CD4-positive, alpha-beta T cell treated with Interleukin-4 for 4 hours (primary cell): Measurements from ENCODE around the gene PRRG3.
"Not testable (repeated sequence)": the region's sequence is repeated elsewhere in the genome, so short reads cannot be mapped to it uniquely, and the experiment has no call there.

Experiments
- DNase-seq: peaks from one replicate; pipeline ENCODE4 v3.0.0-alpha.2; 2020

The PRRG3 gene

DNA sequence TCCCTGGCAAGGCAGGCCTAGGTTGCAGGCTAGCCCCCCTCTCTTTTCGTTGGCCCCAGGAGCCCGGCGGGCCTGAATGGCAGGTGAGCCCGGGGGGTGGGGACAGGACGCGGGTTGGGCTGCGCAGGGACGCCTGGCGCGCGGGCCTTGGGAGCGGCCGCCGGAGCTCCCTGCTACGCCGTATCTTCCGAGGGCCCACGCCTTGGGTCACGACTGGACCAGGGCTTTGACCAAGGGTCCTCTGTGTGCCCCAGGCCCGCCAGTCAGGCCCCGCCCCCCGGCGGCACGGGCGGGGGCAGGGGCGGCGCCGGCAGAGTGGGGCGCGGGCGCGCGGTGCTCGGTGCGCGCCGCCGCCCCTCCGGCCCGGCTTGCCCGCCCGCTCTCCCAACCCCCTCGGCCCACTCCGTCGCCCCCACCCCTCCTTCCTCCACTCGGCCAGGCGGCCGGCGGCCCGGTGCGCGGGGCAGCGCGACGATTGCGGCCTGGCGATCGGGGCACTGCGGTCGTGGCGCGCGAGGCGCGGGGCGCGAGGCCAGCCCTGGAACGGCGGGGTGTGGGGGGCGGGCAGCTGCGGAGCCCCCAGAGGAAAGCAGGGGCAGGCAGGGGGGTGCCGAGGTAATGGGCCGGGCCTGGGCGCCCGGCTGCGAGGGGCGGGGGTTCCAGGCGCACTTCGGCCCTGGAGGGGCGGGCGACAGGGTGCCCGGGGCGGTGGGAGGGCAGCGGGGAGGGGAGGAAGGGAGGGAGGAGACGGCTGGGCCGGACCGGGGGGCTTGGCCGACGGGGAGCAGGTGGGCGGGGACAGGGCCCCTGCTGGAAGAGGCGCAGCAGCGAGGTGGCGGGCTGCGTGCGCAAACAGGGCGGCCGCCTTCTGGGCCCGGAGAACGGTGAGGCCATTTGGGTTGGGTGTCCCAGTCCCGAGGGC is at the start of gene PRRG3:
Gene PRRG3 (plus strand): TSS at position 798 of the 922 bp plus-strand sequence. CDS start 3,357 bp downstream, outside the sequence.
- DNase-seq, result no peak

DNA sequence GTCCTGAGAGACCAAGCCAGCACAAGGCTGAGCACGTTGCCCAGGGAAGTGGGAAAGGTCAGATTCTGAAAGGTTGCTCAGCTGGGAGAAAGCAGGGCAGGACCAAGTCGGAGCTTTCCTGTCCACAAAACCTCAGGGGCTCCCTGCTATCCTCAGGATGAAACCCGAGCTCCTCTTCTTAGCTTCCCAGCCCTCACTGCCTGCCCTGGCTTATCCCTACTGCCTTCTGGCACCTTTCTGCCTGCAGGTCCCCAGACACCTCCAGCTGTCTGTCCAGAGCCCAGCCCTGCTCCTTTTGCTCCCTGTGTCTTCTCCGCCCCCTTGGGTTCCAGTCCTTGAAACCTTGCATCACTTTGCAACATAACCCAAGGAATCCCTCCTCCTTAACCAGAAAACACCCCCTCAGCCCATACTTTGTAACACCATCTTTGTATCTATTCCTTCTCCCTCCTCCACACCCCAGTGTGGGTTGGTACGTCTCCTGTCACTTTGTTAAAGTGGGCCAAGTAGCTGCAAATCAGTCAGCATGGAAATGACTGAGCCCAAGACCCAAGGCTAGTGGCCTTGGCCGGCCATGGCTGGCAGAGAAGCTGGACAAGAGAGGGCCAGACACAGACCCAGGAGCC is 20.0 kb upstream of the PRRG3 start:
- no peak for DNase-seq

DNA sequence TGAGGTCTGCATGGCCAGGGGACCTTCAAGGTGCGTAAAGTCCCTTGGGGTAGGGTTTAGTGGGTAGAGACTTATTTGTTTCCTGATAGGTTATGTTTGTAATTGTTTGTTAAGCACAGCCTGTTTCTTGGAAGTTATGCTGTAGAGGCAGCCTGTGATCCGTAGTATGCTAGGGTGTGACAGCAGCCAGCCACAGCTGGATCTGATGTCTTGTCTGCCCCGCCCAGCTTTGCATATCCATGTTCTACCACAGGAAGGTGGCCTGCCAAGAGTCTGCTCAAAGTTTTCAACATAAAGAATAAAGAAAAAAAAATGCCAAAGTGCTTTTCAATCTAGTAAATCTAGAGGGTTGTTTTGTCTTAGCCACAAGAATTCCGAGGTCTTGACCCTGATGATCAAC is 19.1 kb upstream of the PRRG3 start:
- DNase-seq, result no peak

GRCh38 chrX:151679798-151680402 is 15.4 kb upstream of the PRRG3 start:
- DNase-seq, result no peak

DNA sequence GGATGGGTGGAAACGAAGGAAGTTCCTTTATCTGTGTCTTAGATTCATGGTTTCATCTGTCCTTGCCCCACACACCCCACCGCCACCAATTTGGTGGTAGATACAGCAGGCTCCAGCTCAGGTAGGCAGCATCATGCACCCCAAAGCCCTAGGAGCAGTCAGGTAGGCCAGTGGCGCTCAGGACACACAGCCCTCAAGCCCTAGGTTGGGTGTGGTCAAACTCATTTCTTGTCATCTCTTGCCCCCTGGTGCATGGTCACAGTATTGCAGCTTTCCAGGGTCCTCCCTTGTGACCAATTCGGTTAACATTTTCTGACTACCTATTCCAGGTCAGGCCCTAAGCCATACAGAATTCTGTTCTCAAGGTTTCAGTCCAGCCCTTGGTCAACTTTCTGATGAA is 14.5 kb upstream of the PRRG3 start:
- peak; percentile 36 for DNase-seq

- DNase-seq, result no peak
These were observed 7.6 kb upstream of the PRRG3 start for GRCh38 chrX:151687635-151688034.

- DNase-seq, result no peak
These were observed 6.6 kb upstream of the PRRG3 start for GRCh38 chrX:151688695-151689094.

DNA sequence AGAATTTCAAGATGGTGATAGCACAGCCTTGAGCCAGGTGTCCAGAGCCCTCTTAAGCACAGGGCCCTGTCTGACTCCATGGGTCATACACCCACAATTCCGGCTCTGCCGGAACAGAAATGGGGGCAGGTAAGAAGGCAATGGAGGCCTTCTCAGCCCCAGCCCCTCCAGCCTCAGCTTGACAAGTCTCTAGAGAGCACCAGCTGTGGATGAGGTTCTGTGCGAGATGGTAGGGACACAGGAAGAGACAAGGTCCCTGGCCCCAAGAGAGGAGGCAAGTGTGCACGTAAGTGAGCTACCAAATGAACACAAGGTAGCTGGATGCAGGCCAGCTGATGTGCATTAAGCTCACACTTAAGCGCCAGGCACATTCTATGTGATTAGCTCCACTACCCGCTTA is 2.4 kb upstream of the PRRG3 start:
- DNase-seq, result no peak

DNA sequence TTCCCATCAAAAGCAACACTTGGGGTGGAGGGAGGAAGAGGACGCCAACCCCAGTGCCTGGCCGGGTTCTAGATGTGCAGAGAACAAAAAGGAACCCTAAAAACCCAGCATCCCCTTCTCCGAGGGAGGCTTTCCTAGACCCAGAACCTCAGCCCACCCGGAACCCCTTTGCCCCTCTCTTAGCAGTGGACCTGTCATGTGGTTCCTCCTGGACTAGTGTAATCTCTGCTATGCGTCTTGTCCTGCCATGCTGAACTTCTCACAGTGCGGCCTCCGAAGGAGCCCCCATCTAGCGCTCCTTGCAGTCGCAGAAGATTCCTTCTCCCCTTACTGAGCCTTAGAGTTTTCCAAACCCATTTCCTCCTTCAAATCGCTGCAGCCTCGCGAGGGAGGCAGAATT is 1.1 kb upstream of the PRRG3 start:
- DNase-seq, result no peak

- no peak for DNase-seq
These were observed 504 bp downstream of the PRRG3 start for GRCh38 chrX:151695583-151696340.

DNA sequence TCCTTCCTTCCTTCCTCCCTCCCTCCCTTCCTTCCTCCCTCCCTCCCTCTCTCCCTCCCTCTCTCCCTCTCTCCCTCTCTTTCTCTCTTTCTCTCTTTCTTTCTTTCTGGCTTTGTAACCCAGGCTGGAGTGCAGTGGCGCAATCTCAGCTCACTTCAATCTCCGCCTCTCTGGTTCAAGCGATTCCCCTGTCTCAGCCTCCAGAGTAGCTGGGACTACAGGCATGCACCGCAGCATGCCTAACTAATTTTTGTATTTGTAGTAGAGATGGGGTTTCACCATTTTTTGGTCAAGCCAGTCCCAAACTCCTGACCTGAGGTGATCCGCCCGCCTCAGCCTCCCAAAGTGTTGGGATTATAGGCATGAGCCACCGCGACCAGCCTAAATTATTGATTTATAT is 1.8 kb downstream of the PRRG3 start:
- not testable (repeated sequence) for DNase-seq

DNA sequence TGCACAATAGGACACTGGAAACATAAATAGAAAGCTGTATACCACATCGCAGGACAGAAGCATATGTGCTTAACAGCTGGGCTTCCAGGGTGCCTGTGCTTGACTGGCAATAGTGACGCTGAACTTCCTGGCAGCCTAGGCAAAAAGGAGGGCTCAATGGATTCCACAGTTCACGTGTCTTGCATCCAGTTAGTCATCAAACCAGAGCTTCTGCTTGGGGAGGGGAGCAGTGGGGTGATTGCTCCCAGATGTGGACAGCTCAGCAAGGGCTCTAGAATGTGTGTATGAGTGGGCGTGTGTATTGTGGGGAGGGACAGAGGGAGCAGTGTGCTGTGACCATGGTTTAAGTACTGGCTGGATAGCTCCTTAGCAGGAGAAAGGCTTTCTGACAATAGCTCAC is 2.3 kb downstream of the PRRG3 start:
- no peak for DNase-seq

- no peak for DNase-seq
These were observed 3.2 kb downstream of the PRRG3 start for GRCh38 chrX:151698485-151698884.

- DNase-seq, result no peak
These were observed 4.5 kb downstream of the PRRG3 start for GRCh38 chrX:151699746-151700145.

GRCh38 chrX:151700581-151700980 is 5.3 kb downstream of the PRRG3 start:
- no peak for DNase-seq

DNA sequence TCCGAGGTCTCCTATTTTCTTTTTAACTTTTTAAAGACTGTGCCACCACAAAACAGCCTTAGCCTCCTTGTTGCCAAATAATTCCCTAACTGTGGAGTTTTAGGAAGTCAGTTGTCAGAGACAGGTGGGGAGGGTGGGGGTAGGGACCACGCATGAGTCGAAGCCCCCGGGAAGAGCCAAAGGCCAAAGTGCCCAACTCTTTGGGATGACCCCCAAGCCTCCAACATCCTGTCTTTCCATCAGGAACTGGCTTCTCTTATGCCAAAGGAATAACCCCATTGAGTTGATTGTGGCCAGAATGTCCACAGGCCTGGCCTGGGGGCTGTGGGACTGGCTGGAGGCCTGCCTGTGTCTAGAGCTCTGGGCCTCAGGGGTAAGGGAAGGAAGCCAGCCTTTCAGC is 5.8 kb downstream of the PRRG3 start:
- DNase-seq, result no peak

GRCh38 chrX:151701531-151701930 is 6.3 kb downstream of the PRRG3 start:
- DNase-seq, result no peak

DNA sequence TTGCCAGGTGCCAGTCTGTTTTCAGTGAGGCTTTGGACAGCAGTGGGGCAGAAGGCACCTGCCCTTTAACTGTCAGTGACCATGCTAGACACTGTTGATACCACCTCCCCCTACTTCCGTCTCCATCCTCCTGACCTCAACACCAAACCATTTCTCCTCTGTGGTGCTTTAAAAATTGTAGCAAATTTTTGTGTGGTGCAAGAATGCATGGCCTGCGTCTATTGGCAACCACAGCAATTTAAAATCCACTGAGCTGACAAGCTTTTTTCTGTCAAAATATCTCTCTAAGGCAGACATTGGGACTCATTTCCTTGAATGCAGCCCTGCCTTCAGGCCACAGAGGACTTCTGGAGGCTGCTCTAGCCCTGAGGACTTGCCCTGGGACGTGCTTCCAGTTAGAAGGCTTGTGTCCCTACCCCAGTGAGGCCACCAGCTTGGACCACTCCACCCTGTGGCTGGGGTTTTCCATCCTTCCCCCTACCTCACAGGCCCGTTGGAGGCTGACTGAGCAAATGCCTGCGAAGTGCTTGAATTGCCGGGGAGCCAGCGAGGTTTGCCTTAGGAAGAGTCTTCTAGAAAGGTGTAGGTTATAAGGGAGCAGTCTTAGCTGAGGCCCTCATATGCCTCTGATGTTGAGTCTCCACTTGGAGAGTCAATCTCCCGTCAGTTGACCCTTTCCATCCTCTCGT is 6.9 kb downstream of the PRRG3 start:
- no peak for DNase-seq

- DNase-seq, result no peak
These were observed 7.6 kb downstream of the PRRG3 start for GRCh38 chrX:151702741-151703340.

DNA sequence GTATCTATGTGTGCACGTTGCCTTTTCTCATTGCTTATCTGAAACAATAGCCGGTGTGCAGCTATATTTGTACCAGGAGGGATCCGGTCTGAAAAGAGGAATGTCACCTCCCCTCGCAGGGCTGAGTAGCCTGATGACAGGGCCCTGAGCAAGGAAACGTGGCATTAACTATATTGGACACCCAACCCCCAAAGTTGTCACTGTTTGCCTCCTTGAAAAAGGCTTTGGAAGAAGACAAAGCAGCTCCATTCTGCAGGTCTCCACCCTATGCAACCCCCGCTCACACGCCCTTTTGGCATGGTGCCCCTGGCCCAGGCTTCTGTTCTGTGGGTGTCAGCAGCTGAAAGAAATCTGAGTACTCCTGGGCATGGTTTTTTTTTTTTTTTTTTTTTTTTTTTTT is 8.2 kb downstream of the PRRG3 start:
- DNase-seq, result no peak

- DNase-seq, result no peak
These were observed 8.9 kb downstream of the PRRG3 start for GRCh38 chrX:151704041-151704663.

DNA sequence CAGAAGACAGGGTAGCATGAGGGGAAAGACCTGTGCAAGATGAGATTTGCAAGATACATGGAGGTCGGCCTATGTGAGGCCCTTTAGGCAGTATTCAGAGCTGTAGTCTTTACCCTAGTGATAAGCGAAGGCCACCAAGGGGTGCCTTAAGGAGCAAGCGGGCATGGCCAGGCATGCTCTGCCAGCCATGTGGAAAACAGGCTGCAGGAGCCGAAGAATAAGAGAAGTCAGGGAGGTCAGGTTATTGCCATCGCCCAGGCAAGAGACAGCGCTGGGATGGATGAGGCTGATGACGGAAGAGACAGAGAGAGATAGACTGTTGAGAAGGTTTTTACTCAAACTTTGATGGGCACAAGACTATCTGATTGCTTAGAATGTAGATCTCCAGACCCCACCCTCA is 13.6 kb downstream of the PRRG3 start:
- DNase-seq, result no peak
